ENCODE measurements around the gene GLRX3. TPM values are rescaled to one million over a fixed set of nuclear protein-coding genes. Genes with fewer than 3 reads are reported as not detected.

GLRX3 gene
- total RNA-seq, 1 experiment from 2014 or later = 188 TPM

DNA sequence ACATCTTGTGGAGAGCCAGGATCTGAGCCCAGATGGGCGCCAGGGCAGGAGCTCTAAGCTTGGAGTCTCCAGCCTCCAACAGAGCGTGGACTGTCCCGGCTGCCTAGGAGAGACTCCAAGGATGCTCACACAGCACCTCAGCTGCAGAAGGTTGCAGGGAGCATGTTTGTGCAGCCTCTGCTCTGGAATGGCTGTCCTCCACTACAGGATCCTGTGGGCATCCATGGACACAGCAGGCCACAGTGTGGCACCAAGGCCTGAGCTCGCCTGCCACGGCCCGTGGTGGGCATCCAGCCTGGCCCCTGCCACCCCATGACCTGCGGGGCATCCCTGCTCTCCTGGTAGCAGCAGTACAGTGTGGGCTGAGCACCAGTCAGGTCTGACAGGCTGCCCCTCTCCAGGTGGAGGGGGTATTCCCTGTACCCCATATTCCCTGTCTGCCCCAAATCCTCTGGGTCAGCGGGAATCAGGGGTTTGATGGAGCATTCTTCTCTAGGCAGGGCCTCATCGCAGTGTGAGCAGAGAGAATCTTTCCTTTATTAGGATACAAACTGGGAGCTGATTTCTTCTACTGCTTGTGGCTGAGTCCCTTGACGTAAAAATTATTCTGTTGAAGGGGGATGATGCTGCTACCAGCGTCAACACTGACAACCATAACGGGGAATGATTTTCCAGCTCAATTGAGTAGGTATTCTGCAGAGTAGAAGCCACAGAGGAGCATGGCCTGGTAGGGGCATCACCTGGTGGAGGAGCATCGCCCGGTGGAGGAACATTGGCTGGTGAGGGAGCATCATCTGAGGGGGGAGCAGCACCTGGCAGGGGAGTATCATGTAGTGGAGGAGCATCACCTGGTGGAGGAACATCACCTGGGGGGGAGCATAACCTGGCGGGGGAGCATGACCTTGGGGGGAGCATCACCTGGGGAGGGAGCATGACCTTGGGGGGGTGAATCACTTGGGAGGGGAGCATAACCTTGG is 60.6 kb downstream of the GLRX3 start:
- intact Hi-C loops (cut with micrococcal nuclease; ENCODE audit: unreplicated experiment) (loop anchor here (10.0 kb wide), 1 partner anchor 1678 kb away; no protein-coding TSS in a partner anchor), in situ Hi-C loops (cut with HindIII; ENCODE audit: low pct_unique_long_range_greater_than_20kb, low sequenced_read_pairs) (no loop called here)
- ATAC-seq (peak; percentile 12; the same call in 1 of the 2 replicates), DNase-seq (ENCODE audit: low read depth, low spot score) (no peak)
- no peaks in the 10 kb centered on the region for H3K36me3 ChIP-seq (ENCODE audit: control insufficient read depth, insufficient read depth, low read length)
- TF ChIP-seq TCF7L2 (IDR thresholded peaks at IDR 0.05; ENCODE audit: low read depth, low read length) (no peak), POLR2AphosphoS5 (IDR thresholded peaks at IDR 0.05; ENCODE audit: low read depth, low read length) (no peak), SIN3A (IDR thresholded peaks at IDR 0.05; ENCODE audit: borderline replicate concordance, insufficient read depth, low read depth, low read length) (no peak)
- TF ChIP-seq, protein P1, sequence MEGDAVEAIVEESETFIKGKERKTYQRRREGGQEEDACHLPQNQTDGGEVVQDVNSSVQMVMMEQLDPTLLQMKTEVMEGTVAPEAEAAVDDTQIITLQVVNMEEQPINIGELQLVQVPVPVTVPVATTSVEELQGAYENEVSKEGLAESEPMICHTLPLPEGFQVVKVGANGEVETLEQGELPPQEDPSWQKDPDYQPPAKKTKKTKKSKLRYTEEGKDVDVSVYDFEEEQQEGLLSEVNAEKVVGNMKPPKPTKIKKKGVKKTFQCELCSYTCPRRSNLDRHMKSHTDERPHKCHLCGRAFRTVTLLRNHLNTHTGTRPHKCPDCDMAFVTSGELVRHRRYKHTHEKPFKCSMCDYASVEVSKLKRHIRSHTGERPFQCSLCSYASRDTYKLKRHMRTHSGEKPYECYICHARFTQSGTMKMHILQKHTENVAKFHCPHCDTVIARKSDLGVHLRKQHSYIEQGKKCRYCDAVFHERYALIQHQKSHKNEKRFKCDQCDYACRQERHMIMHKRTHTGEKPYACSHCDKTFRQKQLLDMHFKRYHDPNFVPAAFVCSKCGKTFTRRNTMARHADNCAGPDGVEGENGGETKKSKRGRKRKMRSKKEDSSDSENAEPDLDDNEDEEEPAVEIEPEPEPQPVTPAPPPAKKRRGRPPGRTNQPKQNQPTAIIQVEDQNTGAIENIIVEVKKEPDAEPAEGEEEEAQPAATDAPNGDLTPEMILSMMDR (IDR thresholded peaks at IDR 0.05) = no peak
- TF ChIP-seq, protein P2, sequence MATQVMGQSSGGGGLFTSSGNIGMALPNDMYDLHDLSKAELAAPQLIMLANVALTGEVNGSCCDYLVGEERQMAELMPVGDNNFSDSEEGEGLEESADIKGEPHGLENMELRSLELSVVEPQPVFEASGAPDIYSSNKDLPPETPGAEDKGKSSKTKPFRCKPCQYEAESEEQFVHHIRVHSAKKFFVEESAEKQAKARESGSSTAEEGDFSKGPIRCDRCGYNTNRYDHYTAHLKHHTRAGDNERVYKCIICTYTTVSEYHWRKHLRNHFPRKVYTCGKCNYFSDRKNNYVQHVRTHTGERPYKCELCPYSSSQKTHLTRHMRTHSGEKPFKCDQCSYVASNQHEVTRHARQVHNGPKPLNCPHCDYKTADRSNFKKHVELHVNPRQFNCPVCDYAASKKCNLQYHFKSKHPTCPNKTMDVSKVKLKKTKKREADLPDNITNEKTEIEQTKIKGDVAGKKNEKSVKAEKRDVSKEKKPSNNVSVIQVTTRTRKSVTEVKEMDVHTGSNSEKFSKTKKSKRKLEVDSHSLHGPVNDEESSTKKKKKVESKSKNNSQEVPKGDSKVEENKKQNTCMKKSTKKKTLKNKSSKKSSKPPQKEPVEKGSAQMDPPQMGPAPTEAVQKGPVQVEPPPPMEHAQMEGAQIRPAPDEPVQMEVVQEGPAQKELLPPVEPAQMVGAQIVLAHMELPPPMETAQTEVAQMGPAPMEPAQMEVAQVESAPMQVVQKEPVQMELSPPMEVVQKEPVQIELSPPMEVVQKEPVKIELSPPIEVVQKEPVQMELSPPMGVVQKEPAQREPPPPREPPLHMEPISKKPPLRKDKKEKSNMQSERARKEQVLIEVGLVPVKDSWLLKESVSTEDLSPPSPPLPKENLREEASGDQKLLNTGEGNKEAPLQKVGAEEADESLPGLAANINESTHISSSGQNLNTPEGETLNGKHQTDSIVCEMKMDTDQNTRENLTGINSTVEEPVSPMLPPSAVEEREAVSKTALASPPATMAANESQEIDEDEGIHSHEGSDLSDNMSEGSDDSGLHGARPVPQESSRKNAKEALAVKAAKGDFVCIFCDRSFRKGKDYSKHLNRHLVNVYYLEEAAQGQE (IDR thresholded peaks at IDR 0.05; ENCODE audit: insufficient read depth in 1 of 2, low read depth in 2 of 2, low read length in 1 of 2) = no peak
- no TSS peak for BruUV-seq (replicated peaks)
- no peak overlapping the region for H3K27ac ChIP-seq (ENCODE audit: low read length)
- ChIA-PET POLR2A (no interaction called here), CTCF (no interaction called here)
- no peak overlapping the region for H3K4me3 ChIP-seq (ENCODE audit: low read depth in 2 of 2, low read length in 2 of 2)
- no peaks in the 10 kb centered on the region for H3K9me3 ChIP-seq (ENCODE audit: control insufficient read depth, insufficient read depth, low read depth, low read length)
- no peaks in the 10 kb centered on the region for H3K27me3 ChIP-seq (ENCODE audit: control insufficient read depth, insufficient read depth, low read length)
- no peaks in the 10 kb centered on the region for H3K4me1 ChIP-seq (ENCODE audit: control insufficient read depth, insufficient read depth, low read length)

DNA sequence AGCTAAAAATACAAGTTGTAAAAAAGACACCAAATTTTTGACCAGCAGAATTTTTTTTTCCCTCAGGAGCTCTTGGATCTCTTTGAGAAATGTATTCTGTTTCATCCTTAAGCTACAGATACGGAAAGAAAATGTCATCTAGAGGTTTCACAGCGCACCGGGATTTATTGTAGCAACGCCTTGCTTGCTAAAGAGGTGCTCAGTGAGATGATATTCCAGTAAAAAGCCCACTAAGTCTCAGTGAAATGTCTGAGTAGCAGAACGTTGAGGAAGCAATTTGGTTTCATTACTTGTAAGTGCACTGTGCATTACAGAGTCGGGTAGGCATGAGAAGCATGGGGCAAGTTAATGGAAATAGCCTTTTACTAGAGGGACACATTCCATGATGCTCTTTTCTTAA is 62.5 kb downstream of the GLRX3 start:
- POLR2A ChIA-PET = no interaction called here
- H3K9me3 ChIP-seq (ENCODE audit: control insufficient read depth, insufficient read depth, low read depth, low read length) = no peaks in the 10 kb centered on the region
- H3K36me3 ChIP-seq (ENCODE audit: control insufficient read depth, insufficient read depth, low read length) = no peaks in the 10 kb centered on the region
- CTCF ChIA-PET = no interaction called here
- no peaks in the 10 kb centered on the region for H3K27me3 ChIP-seq (ENCODE audit: control insufficient read depth, insufficient read depth, low read length)
- H3K27ac ChIP-seq (ENCODE audit: low read length) = no peak overlapping the region
- TF ChIP-seq SIN3A (IDR thresholded peaks at IDR 0.05; ENCODE audit: borderline replicate concordance, insufficient read depth, low read depth, low read length) = no peak
- no peak for TF ChIP-seq TCF7L2 (IDR thresholded peaks at IDR 0.05; ENCODE audit: low read depth, low read length)
- TF ChIP-seq POLR2AphosphoS5 (IDR thresholded peaks at IDR 0.05; ENCODE audit: low read depth, low read length) = no peak
- TF ChIP-seq, protein P2 (IDR thresholded peaks at IDR 0.05; ENCODE audit: insufficient read depth in 1 of 2, low read depth in 2 of 2, low read length in 1 of 2) = no peak
- TF ChIP-seq, protein P1 (IDR thresholded peaks at IDR 0.05) = no peak
- no peaks in the 10 kb centered on the region for H3K4me1 ChIP-seq (ENCODE audit: control insufficient read depth, insufficient read depth, low read length)
- ATAC-seq (no peak), DNase-seq (ENCODE audit: low read depth, low spot score) (no peak)
- in situ Hi-C loops (cut with HindIII; ENCODE audit: low pct_unique_long_range_greater_than_20kb, low sequenced_read_pairs) (no loop called here), intact Hi-C loops (cut with micrococcal nuclease; ENCODE audit: unreplicated experiment) (loop anchor here (10.0 kb wide), 1 partner anchor 1676 kb away; no protein-coding TSS in a partner anchor)
- TSS peak; percentile 64 for BruUV-seq (replicated peaks)
- H3K4me3 ChIP-seq (ENCODE audit: low read depth in 2 of 2, low read length in 2 of 2) = no peak overlapping the region

Measured in Panc1 (cell line).